Spleen (tissue), 11 donors: ENCODE data around the gene GYG1. TPM values are rescaled to one million over a fixed set of nuclear protein-coding genes. Genes with fewer than 3 reads are reported as not detected.

Source experiments
- DNase-seq: peaks from one replicate; pipeline ENCODE4 v3.0.0-alpha.2; 2020
- H3K27ac ChIP-seq, 8 donors: fragments of 200-600 bp; sonication (generic) in 7 of 8; 1 replicate in 4 of 8; 2 replicates in 4 of 8; pipeline versions ENCODE4 v1.5.0 to v1.8.0; 2016 to 2021; ENCODE audit warnings: inconsistent platforms in 4 of 8, mild to moderate bottlenecking in 4 of 8, moderate library complexity in 1 of 8
- H3K27me3 ChIP-seq, 7 donors: fragments of 200-600 bp; sonication (generic) in 6 of 7; replicated peaks in 1 of 7; 1 replicate in 4 of 7; 2 replicates in 3 of 7; pipeline versions ENCODE4 v1.5.0 to v1.8.0; 2016 to 2021; ENCODE audit warnings: inconsistent platforms in 3 of 7, mild to moderate bottlenecking in 1 of 7
- H3K36me3 ChIP-seq, 6 donors: fragments of 200-600 bp; sonication (generic) in 5 of 6; 1 replicate in 4 of 6; 2 replicates in 2 of 6; pipeline versions ENCODE4 v1.5.0 to v1.8.0; 2016 to 2021; ENCODE audit warnings: inconsistent platforms in 2 of 6
- H3K4me1 ChIP-seq, 6 donors: fragments of 200-600 bp; sonication (generic) in 5 of 6; 1 replicate in 3 of 6; 2 replicates in 3 of 6; pipeline versions ENCODE4 v1.5.0 to v1.8.0; 2016 to 2021; ENCODE audit warnings: inconsistent platforms in 3 of 6
- H3K4me3 ChIP-seq, 8 donors: fragments of 200-600 bp; sonication (generic) in 7 of 8; 1 replicate in 4 of 8; 2 replicates in 4 of 8; pipeline versions ENCODE4 v1.5.0 to v1.8.0; 2016 to 2021; ENCODE audit warnings: inconsistent platforms in 4 of 8, mild to moderate bottlenecking in 4 of 8, moderate library complexity in 2 of 8
- H3K9me3 ChIP-seq, 8 donors: fragments of 200-600 bp; sonication (generic) in 7 of 8; 1 replicate in 4 of 8; 2 replicates in 4 of 8; pipeline versions ENCODE4 v1.5.0 to v1.8.0; 2016 to 2021; ENCODE audit warnings: inconsistent platforms in 4 of 8
- POLR2A ChIP-seq, 3 donors: fragments of 450-650 bp; IDR thresholded peaks; one replicate each; pipeline ENCODE4 v1.5.1; 2017; ENCODE audit warnings: antibody characterized with exemption in 3 of 3, mild to moderate bottlenecking in 1 of 3
- POLR2AphosphoS5 ChIP-seq, 3 donors: sonication (generic); formaldehyde crosslinking; IDR thresholded peaks; one replicate each; pipeline ENCODE4 v1.5.1; 2017; ENCODE audit warnings: antibody characterized with exemption in 3 of 3
- WGBS, 5 donors: extraction: QIAGEN DNeasy Blood & Tissue Kit in 3 of 5; methylation state at CpG; one replicate each; pipeline versions ENCODE4 v1.1.5 to v1.1.7; 2013 to 2018; 5-methylcytosine and 5-hydroxymethylcytosine counted together
- intact Hi-C: fragments of 100-400 bp; cut with DNase I; formaldehyde crosslinking; loops from one replicate; pipeline ENCODE4 v1.15.0; 2023; ENCODE audit warnings: low total_unique reads
- polyA plus RNA-seq, 3 donors: library from polyadenylated mRNA; stranded (reverse); fragments of 200-250 nt; gene quantifications; one replicate each; pipeline ENCODE4 v1.2.1, GENCODE V29; 2013
- total RNA-seq, 7 donors: library from RNA; depleted of rRNA in 3 of 7; stranded (reverse); fragments of >200 nt in 3 of 7; fragmentation: NEBNext Ultra II Directional in 4 of 7; extraction: Animal tissue kit (Norgen Biotek cat#: 25700) in 4 of 7; gene quantifications; one replicate each; pipeline versions ENCODE4 v1.1.0 to v1.2.1, GENCODE V29; 2016 to 2021
- TF ChIP-seq, protein P1 (sequence below), 11 experiments: fragments of 200-600 bp in 7 of 11; fragments of 450-650 bp in 4 of 11; sonication (generic) in 4 of 11; IDR thresholded peaks in 8 of 11; conservative IDR thresholded peaks in 3 of 11; 1 replicate in 7 of 11; 2 replicates in 4 of 11; pipeline versions ENCODE4 v1.4.0 to v1.8.0; 2016 to 2021; ENCODE audit warnings: antibody characterized with exemption in 11 of 11, inconsistent platforms in 4 of 11, mild to moderate bottlenecking in 1 of 11
- donor health status: healthy with polysubstance abuse.
- donor health status: DM: no; HTN: no; CAD: no; lungs with moderate emphysema.
- donor health status: DM: no; HTN: no; CAD: no.
- donor health status: Bipolar disorder and iron deficiency.
- donor health status: healthy.
- donor health status: DM: no; HTN: no; CAD: no.
- donor health status: DM: yes; HTN: yes; CAD: no.

GYG1 gene
- total and polyA plus RNA-seq, 10 donors = 21.4 to 117 (median 54.8) TPM

DNA sequence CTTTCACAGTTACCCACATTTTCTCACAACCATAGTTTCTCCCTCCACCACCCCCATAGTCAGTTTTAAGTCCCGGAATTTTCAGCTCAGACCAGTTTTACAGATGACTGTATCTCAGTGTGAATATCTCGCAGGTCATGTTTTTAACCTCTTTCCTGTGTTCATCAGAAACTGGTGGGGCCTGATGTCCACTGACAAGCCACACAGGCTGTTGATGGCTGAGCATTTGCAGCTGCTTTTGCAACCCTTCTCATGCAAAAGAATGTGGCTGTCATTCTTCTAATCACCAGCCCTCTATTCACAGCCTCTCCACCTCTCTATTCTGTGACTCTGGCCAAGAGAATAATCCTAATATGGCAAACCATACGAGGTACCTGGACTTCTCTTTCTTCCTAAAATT, 8.5 kb downstream of the GYG1 start:
- no peaks in the 10 kb centered on the region for H3K9me3 ChIP-seq
- DNase-seq = no peak
- no peak for TF ChIP-seq POLR2A (IDR thresholded peaks at IDR 0.05)
- no peak for TF ChIP-seq POLR2AphosphoS5 (IDR thresholded peaks at IDR 0.05)
- TF ChIP-seq, protein P1, sequence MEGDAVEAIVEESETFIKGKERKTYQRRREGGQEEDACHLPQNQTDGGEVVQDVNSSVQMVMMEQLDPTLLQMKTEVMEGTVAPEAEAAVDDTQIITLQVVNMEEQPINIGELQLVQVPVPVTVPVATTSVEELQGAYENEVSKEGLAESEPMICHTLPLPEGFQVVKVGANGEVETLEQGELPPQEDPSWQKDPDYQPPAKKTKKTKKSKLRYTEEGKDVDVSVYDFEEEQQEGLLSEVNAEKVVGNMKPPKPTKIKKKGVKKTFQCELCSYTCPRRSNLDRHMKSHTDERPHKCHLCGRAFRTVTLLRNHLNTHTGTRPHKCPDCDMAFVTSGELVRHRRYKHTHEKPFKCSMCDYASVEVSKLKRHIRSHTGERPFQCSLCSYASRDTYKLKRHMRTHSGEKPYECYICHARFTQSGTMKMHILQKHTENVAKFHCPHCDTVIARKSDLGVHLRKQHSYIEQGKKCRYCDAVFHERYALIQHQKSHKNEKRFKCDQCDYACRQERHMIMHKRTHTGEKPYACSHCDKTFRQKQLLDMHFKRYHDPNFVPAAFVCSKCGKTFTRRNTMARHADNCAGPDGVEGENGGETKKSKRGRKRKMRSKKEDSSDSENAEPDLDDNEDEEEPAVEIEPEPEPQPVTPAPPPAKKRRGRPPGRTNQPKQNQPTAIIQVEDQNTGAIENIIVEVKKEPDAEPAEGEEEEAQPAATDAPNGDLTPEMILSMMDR (IDR thresholded peaks at IDR 0.05 in 8 of 11, conservative IDR thresholded peaks at IDR 0.05 in 3 of 11) = no peak
- H3K27ac ChIP-seq = peak overlapping the region in 7 of 8 donors; percentile 46 to 86 (median 81)
- intact Hi-C loops = no loop called here
- H3K36me3 ChIP-seq = peaks cover 0 to 90% (median 25%) of the 10 kb centered on the region in 6 donors
- 48 to 74% (median 57%) methylated on average over 3 of the region's 3 CpGs for whole genome bisulfite sequencing, 5 donors
- peak overlapping the region in 1 of 8 donors; percentile 1 for H3K4me3 ChIP-seq
- no peaks in the 10 kb centered on the region for H3K27me3 ChIP-seq
- peaks cover 0 to 81% (median 28%) of the 10 kb centered on the region in 6 donors for H3K4me1 ChIP-seq

DNA sequence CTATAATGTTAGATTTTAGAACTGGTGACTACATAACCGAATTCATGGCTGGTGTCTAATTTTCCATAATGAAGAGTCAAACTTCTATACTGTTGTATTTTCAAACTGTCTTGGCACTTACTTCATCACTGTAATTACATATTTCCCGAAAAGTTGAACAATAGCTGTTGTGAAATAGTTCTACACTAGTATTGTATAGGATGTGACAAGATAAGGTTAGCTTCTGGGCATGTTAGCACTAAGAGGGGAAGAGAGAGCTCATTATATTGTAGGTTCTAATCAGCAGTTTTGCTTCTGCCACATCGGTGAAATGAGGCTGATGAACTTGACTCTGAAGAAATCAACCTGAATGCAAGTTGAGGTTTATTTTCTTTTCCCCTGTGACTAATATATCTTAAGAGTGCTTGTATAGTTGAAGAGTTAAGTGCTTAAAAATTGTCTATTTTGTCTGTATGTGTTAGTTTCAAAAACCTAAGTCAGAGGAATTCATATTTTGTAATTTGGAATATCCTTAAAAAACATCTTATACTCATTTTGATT, 8.9 kb downstream of the GYG1 start:
- peak overlapping the region in 7 of 8 donors; percentile 46 to 86 (median 81) for H3K27ac ChIP-seq
- no peak for DNase-seq
- H3K4me3 ChIP-seq = peak overlapping the region in 1 of 8 donors; percentile 1
- H3K27me3 ChIP-seq = no peaks in the 10 kb centered on the region
- WGBS, 5 donors = 45 to 82% (median 64%) methylated on average over 3 of the region's 3 CpGs
- peaks cover 0 to 90% (median 21%) of the 10 kb centered on the region in 6 donors for H3K36me3 ChIP-seq
- intact Hi-C loops = no loop called here
- TF ChIP-seq POLR2AphosphoS5 (IDR thresholded peaks at IDR 0.05) (no peak), POLR2A (IDR thresholded peaks at IDR 0.05) (no peak)
- H3K4me1 ChIP-seq = peaks cover 0 to 82% (median 28%) of the 10 kb centered on the region in 6 donors
- no peaks in the 10 kb centered on the region for H3K9me3 ChIP-seq

DNA sequence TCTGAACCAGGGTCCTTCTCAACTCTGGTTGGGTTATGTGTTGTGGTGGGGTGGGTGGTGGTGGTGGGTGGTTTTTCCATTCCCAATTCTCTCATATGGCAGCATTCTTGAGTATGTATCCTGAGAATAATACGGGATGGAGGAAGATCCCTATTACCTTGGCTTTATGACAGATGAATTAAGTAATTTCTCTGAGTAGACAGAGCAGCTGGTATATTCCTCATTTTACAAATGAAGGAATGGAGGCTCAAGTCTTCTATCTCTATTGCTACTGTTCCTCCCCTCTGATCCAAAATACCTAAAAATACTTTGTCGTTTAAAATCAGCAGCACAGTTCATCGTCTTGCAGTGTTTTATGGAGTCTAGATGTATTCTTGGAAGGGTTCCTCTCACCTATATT, 10.4 kb downstream of the GYG1 start:
- H3K9me3 ChIP-seq = no peaks in the 10 kb centered on the region
- intact Hi-C loops = no loop called here
- WGBS, 5 donors = 82 to 96% (median 87%) methylated on average over 3 of the region's 3 CpGs
- peaks cover 0 to 73% (median 28%) of the 10 kb centered on the region in 6 donors for H3K4me1 ChIP-seq
- TF ChIP-seq POLR2A (IDR thresholded peaks at IDR 0.05) (no peak), POLR2AphosphoS5 (IDR thresholded peaks at IDR 0.05) (no peak)
- TF ChIP-seq, protein P1 (IDR thresholded peaks at IDR 0.05 in 8 of 11, conservative IDR thresholded peaks at IDR 0.05 in 3 of 11) = no peak
- H3K36me3 ChIP-seq = peaks cover 0 to 90% (median 14%) of the 10 kb centered on the region in 6 donors
- H3K27me3 ChIP-seq = no peaks in the 10 kb centered on the region
- H3K27ac ChIP-seq = peak overlapping the region in 4 of 8 donors; percentile 81 to 86 (median 84)
- DNase-seq = no peak
- H3K4me3 ChIP-seq = peak overlapping the region in 1 of 8 donors; percentile 1

DNA sequence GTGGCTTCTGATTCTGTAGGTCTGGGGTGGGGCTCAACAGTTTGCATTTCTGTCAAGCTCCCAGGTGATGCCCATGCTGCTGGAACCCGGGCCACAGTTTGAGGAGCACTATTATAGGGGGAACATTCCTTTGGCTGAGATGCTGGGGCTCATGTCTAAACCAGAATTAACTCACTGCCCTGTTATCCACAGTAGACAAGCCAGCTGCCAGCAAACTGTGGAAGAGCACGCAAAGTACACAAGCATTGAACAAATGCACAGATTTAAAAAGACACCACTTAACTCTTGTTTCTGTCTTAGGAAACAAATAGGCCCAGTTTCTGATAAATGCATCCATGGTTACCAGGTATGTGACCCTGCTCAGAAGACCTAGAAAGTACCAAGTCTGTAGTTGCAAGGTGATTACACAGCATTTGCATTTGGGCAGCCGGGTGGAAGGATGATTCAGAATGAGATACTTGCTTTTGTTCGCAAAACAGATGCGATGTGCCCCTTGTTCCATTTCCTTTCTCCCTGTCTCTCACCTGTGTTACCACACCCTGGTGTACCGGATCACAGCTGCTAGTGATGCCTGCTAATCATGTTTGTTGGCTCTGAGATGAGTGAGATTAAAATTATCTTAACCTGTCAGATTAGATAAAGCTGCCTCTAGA, 12.4 kb downstream of the GYG1 start:
- no peak for DNase-seq
- H3K36me3 ChIP-seq = peaks cover 0 to 90% (median 26%) of the 10 kb centered on the region in 6 donors
- no peaks in the 10 kb centered on the region for H3K9me3 ChIP-seq
- TF ChIP-seq POLR2AphosphoS5 (IDR thresholded peaks at IDR 0.05) (no peak), POLR2A (IDR thresholded peaks at IDR 0.05) (no peak)
- TF ChIP-seq, protein P1 (IDR thresholded peaks at IDR 0.05 in 8 of 11, conservative IDR thresholded peaks at IDR 0.05 in 3 of 11) = no peak
- no peaks in the 10 kb centered on the region for H3K27me3 ChIP-seq
- 76 to 81% (median 77%) methylated on average over 6 of the region's 6 CpGs for WGBS, 5 donors
- intact Hi-C loops = no loop called here
- no peak overlapping the region for H3K4me3 ChIP-seq
- H3K4me1 ChIP-seq = peaks cover 0 to 59% (median 21%) of the 10 kb centered on the region in 6 donors
- peak overlapping the region in 1 of 8 donors; percentile 8 for H3K27ac ChIP-seq
